NCI-H1436 treated with DMSO at 0.1 percent for 48 hours (cell line): Measurements from ENCODE around the gene DTX3L.

Experiments used
- DNase-seq: peaks from one replicate; lab custom pipeline; 2025; lab: John Stamatoyannopoulos, UW

DTX3L gene

GRCh38 chr3:122564155-122564912 lies at the start of gene DTX3L, which contains the start of gene PARP9:
TSS of gene DTX3L (plus strand) at chr3:122564338. CDS start at chr3:122564427, 89 bp downstream.
TSS of gene PARP9 (minus strand) at chr3:122564300. CDS start at chr3:122559620, 4,680 bp downstream.
- DNase-seq, result no peak

- no peak for DNase-seq
Observed at GRCh38 chr3:122515020-122515468, 49.1 kb upstream of the DTX3L start.

GRCh38 chr3:122515870-122516269 lies 48.3 kb upstream of the DTX3L start:
- DNase-seq, result no peak

GRCh38 chr3:122516846-122517360 lies 47.2 kb upstream of the DTX3L start:
- no peak for DNase-seq

GRCh38 chr3:122519693-122520092 lies 44.4 kb upstream of the DTX3L start:
- no peak for DNase-seq

- DNase-seq, result no peak
Observed at GRCh38 chr3:122520861-122521260, 43.3 kb upstream of the DTX3L start.

- DNase-seq, result no peak
Observed at GRCh38 chr3:122523317-122523716, 40.8 kb upstream of the DTX3L start.

- DNase-seq, result no peak
Observed at GRCh38 chr3:122530164-122530563, 34.0 kb upstream of the DTX3L start.

- DNase-seq, result no peak
Observed at GRCh38 chr3:122533480-122533879, 30.7 kb upstream of the DTX3L start.

- no peak for DNase-seq
Observed at GRCh38 chr3:122533931-122534334, 30.2 kb upstream of the DTX3L start.

GRCh38 chr3:122535964-122536631 lies 28.0 kb upstream of the DTX3L start:
- no peak for DNase-seq

GRCh38 chr3:122536632-122537001 lies 27.5 kb upstream of the DTX3L start:
- DNase-seq, result no peak

- DNase-seq, result no peak
Observed at GRCh38 chr3:122538956-122539490, 25.1 kb upstream of the DTX3L start.

- no peak for DNase-seq
Observed at GRCh38 chr3:122546151-122546550, 18.0 kb upstream of the DTX3L start.

GRCh38 chr3:122548076-122548475 lies 16.1 kb upstream of the DTX3L start:
- no peak for DNase-seq

- DNase-seq, result no peak
Observed at GRCh38 chr3:122548619-122549018, 15.5 kb upstream of the DTX3L start.

- DNase-seq, result no peak
Observed at GRCh38 chr3:122553171-122553570, 11.0 kb upstream of the DTX3L start.

- DNase-seq, result no peak
Observed at GRCh38 chr3:122555275-122556071, 8.7 kb upstream of the DTX3L start.

GRCh38 chr3:122557356-122557755 lies 6.8 kb upstream of the DTX3L start:
- DNase-seq, result no peak

GRCh38 chr3:122558605-122559004 lies 5.5 kb upstream of the DTX3L start:
- DNase-seq, result no peak

- DNase-seq, result no peak
Observed at GRCh38 chr3:122559906-122560305, 4.2 kb upstream of the DTX3L start.

GRCh38 chr3:122560680-122561079 lies 3.5 kb upstream of the DTX3L start:
- no peak for DNase-seq
